GM21423 (cell line): ENCODE results near the gene HOGA1.
"Not testable (repeated sequence)": the region's sequence is repeated elsewhere in the genome, so short reads cannot be mapped to it uniquely, and the experiment has no call there.

Source experiments
- ATAC-seq: cut with Tn5 transposase; IDR thresholded peaks from one replicate; pipeline ENCODE4 v1.9.1; 2021; ENCODE audit warnings: mild to moderate bottlenecking, moderate library complexity; ENCODE audit not compliant: unreplicated experiment

The HOGA1 gene

GRCh38 chr10:97607095-97607636 lies 23.0 kb downstream of the HOGA1 start:
- no peak for ATAC-seq

- ATAC-seq: no peak
Measured at GRCh38 chr10:97608991-97609561, 24.9 kb downstream of the HOGA1 start.

GRCh38 chr10:97611473-97611872 lies 27.3 kb downstream of the HOGA1 start:
- no peak for ATAC-seq

DNA sequence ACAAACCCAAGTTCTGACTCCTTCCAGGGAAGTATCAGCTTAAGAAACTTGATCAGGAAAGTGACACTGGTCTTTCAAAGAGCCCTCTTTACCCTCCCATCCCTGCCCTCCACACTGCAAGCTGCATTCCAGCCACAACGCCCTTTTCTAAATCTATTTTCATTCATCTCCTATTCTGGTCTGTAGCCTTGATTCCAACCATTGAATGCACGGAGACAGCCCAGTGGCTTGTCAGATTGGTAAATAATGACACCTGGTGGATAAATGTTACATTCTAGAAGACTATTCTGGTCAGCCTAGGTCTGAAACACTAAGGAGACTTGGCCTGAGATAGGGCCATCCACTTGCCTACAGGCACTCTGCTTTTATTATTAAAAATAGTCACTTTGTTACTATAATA lies 28.2 kb downstream of the HOGA1 start:
- ATAC-seq: no peak

DNA sequence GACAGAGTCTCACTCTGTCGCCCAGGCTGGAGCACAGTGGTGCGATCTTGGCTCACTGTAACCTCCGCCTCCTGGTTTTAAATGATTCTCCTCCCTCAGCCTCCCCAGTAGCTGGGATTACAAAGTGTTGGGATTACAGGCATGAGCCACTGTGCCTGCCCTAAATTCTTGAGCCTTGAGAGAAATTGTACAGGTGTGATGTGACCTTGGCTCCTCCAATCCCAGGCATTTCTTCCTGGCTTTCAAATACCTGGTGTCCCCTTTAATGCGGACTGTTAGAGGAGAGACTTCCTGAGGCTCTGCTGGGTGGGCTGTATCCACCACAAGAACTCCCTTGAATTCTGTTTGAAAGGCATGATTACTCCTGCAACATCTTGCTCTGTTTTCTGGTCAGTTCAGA lies 34.1 kb downstream of the HOGA1 start:
- no peak for ATAC-seq

DNA sequence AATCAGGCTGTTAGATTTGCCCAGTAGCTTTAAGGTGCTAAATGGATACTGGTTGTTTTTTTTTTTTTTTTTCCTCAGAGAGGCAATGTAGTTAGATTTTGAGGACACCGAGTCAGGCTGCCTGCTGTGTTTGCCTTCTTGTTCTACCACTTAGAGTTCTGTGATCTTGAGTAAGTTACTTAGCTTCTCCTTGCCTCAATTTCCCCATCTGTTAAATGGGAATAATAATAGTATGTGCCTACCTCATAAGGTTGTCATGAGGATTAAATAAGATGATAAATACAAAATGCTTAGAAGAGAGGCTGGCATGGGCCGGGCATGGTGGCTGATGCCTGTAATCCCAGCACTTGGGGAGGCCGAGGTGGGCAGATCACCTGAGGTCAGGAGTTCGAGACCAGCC lies 34.5 kb downstream of the HOGA1 start:
- ATAC-seq: no peak

DNA sequence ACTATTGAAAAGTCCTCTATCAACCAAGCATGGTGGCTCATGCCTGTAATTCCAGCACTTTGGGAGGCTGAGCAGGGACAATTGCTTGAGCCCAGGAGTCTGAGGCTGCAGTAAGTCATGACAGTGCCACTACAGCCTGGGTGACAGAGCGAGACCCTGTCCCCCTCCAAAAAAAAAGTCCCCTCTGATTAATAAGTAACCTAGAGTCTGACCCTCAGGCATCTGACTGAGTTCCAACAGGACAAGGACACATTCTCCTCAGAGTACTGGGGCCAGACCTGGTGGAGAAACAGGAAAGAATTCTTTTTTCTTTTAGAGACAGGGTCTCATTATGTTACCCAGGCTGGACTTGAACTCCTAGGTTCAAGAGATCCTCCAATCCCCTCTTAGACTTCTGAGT lies 39.1 kb downstream of the HOGA1 start:
- ATAC-seq: no peak

GRCh38 chr10:97627731-97628130 lies 43.5 kb downstream of the HOGA1 start:
- no peak for ATAC-seq

DNA sequence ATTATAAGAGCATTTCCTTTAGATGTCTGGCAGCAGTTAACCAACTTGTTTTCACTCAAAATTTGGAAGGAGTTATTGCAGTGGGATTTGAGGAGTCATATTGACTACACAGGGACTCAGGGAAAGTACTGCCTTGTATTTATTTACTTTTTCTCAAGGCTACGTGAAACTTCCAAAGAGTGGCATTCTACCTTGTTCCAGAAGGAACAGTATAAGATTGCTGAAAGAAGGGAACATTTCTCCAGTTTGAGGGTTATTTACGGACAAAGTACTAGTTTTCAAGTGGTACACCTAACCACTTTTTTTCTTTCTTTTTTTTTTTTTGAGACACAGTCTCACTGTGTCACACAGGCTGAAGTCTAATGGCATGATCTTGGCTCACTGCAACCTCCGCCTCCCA lies 44.0 kb downstream of the HOGA1 start:
- no peak for ATAC-seq

- no peak for ATAC-seq
Measured at GRCh38 chr10:97629289-97629688, 45.1 kb downstream of the HOGA1 start.

DNA sequence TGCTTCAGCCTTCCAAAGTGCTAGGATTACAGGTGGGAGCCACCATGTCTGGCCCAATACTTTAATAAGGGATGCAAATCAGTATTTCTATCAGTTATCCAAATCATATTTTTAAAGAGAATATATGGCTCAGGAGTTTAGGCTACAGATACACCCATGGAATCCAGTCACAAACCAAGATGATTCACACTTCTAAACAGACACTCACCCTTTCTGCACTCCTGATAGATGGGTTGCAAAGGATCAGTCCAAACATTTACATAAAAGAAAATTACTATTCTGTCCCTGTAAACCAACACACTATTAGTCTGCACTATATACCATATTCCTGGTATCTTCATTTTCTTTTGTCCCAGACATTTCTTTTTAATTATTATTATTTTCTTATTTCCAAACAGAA lies 46.9 kb downstream of the HOGA1 start:
- no peak for ATAC-seq

DNA sequence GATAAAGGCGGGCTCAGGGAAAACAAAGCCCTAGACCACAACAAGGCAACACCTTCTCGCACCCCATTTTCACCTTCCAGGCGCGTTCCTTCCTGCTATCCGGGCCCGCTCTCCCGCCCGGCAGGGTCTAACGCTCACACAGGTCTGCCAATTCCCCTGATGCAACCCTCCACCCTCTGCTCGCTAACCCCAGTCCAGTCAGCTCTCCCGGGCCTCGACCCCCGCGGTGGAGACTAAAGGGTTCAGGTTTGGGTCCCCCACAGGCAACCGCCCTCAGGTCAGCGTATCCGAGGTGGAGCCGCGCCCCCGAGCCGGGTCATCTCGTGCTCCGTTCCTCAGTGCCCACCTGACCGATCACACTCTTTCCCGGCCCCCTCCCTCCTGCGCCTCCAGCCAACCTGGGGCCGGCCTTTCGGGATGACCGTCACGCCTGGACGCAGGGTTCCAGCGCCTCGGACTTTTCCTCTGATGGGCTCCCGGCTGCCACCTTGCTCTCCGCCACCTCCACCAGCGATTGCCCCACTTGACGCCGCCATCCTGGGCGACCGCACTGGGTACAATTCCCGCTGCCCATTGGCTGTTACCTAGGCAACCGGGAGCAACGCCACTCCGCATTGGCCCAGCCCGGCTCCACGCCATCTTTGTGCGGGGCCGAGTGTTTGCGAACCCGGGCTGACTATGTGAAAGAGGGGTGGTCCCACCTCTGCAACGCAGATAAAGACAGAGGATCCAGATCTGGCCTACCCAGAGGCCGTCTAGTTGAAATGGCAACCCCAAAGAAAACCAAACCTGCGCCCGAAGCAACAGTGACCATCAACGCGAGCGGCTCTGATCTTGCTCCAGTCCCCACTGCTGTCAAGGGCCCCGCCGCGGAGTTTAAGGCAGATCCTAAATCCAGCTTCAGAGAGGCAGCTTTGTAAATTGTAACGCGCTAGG lies 49.0 kb downstream of the HOGA1 start, which contains the start of gene MORN4:
Gene MORN4 (minus strand): TSS at position 552 of the 936 bp plus-strand sequence. CDS start 13,847 bp downstream, outside the sequence.
- ATAC-seq: peak; percentile 99

GRCh38 chr10:97633921-97634320 lies 49.7 kb downstream of the HOGA1 start:
- ATAC-seq: no peak

- ATAC-seq: no peak
Measured at GRCh38 chr10:97635577-97635976, 51.4 kb downstream of the HOGA1 start.

DNA sequence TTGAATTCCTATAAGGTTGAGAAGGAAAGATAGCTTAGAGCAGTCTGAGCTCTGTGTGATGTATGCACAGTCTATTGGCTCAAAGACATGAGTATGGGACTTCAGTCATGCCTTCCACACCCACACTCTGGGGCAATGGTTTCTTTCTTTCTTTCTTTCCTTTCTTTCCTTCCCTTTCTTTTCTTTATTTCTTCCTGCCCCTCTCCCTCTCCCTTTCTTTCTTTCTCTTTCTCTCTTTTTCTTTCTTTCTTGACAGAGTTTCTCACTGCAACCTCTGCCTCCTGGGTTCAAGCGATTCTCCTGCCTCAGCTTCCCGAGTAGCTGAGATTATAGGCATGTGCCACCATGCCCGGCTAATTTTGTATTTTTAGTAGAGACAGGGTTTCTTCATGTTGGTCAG lies 54.9 kb downstream of the HOGA1 start:
- not testable (repeated sequence) for ATAC-seq

- peak; percentile 97 for ATAC-seq
Measured at GRCh38 chr10:97640174-97640867, 56.1 kb downstream of the HOGA1 start, which contains the start of gene PI4K2A. PI4K2A (plus strand) TSS chr10:97640671; CDS start chr10:97640743, 72 bp downstream.

- no peak for ATAC-seq
Measured at GRCh38 chr10:97640868-97641811, 57.0 kb downstream of the HOGA1 start.

DNA sequence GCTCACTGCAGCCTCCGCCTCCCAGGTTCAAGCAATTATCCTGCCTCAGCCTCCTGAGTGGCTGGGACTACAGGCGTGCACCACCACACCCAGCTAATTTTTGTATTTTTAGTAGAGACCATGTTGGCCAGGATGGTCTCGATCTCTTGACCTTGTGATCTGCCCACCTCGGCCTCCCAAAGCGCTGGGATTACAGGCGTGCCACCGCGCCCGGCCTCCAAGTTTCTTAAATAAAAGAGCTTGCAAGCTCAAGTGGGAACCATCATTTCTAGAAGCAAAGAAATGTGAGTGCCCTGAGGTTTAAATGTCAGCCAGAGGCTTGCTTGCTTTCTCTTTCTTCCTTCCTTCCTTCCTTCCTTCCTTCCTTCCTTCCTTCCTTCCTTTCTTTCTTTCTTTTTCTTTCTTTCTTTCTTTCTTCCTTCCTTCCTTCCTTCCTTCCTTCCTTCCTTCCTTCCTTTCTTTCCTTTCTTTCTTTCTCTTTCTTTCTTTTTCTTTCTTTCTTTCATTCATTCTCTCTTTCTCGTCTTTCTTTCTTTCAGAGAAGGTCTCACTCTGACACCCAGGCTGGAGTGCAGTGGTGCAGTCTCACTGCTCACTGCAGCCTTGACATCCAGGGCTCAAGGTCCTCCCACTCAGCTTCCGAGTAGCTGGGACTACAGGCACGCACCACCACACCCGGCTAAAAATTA lies 58.4 kb downstream of the HOGA1 start:
- not testable (repeated sequence) for ATAC-seq

DNA sequence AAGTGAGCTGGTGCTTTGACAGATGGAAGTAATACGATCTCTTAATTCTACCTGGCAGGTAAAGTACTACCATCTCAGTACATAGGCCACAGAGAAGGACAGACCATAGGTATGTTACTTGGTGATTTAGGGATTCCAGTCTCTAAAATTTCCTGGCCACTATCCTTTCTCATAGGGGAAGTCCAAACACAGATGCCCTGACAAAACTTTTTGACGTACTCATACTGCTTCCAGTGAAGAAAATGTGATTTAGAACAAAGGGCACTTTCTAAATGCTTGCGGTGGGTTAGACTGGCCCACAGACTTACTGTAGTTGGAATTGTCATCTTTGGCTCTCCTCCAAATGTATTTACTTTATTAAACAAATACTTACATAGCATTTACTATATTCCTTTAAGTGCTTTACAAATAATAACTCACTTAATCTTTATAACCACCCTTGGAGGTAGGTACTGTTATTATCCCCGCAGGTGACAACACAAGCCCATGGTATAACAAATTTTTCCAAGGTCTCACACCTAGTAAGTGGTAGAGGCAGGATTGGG lies 59.3 kb downstream of the HOGA1 start:
- no peak for ATAC-seq
